Measurements from ENCODE around the gene NDUFS3. TPM values are rescaled to one million over a fixed set of nuclear protein-coding genes. Genes with fewer than 3 reads are reported as not detected.

NDUFS3 gene
- total and polyA plus RNA-seq, 2 of the 13 experiments (the other 11 are each of a cell fraction or from before 2014, with no cell fraction given): 151 to 184 TPM

- peak; percentile 66 for TF ChIP-seq ARID4A (CRISPR knock-in tag; IDR thresholded peaks at IDR 0.05; ENCODE audit: borderline replicate concordance)
- 0 out of 2 replicates have a peak, but pooled peaks have one; percentile 41 for TF ChIP-seq ZSCAN21 (CRISPR knock-in tag; IDR thresholded peaks at IDR 0.05; ENCODE audit: borderline replicate concordance)
- TF ChIP-seq RERE (CRISPR knock-in tag; IDR thresholded peaks at IDR 0.05; ENCODE audit: low read depth): no peak
- TF ChIP-seq DNMT1 (CRISPR knock-in tag; IDR thresholded peaks at IDR 0.05): no peak
- no peak for TF ChIP-seq TCF12 (IDR thresholded peaks at IDR 0.05)
- TF ChIP-seq TCF12 (CRISPR knock-in tag; IDR thresholded peaks at IDR 0.05): no peak
- TF ChIP-seq NR1H2 (CRISPR knock-in tag; IDR thresholded peaks at IDR 0.05; ENCODE audit: borderline replicate concordance, low read depth): 0 out of 2 replicates have a peak, but pooled peaks have one; percentile 77
- no peak for TF ChIP-seq ZNF878 (CRISPR knock-in tag; IDR thresholded peaks at IDR 0.05)
- TF ChIP-seq ZNF598 (CRISPR knock-in tag; IDR thresholded peaks at IDR 0.05; ENCODE audit: borderline replicate concordance): no peak
- 0 out of 2 replicates have a peak, but pooled peaks have one; percentile 29 for TF ChIP-seq ZMAT3 (CRISPR knock-in tag; conservative IDR thresholded peaks at IDR 0.05)
- TF ChIP-seq PPARG (CRISPR knock-in tag; conservative IDR thresholded peaks at IDR 0.05): no peak
- no peak for TF ChIP-seq TMF1 (CRISPR knock-in tag; IDR thresholded peaks at IDR 0.05; ENCODE audit: low read depth)
- TF ChIP-seq ZNF574 (CRISPR knock-in tag; IDR thresholded peaks at IDR 0.05): 0 out of 2 replicates have a peak, but pooled peaks have one; percentile 11
- no peak for TF ChIP-seq ZNF260 (CRISPR knock-in tag; IDR thresholded peaks at IDR 0.05; ENCODE audit: borderline replicate concordance, low read depth)
- TF ChIP-seq MTA1 (CRISPR knock-in tag; IDR thresholded peaks at IDR 0.05; ENCODE audit: borderline replicate concordance): peak; percentile 81; the same call in 1 of the 2 replicates
- 0 out of 2 replicates have a peak, but pooled peaks have one; percentile 28 for TF ChIP-seq ZNF563 (CRISPR knock-in tag; IDR thresholded peaks at IDR 0.05)
- 0 out of 2 replicates have a peak, but pooled peaks have one; percentile 80 for TF ChIP-seq ZNF674 (CRISPR knock-in tag; IDR thresholded peaks at IDR 0.05; ENCODE audit: low read depth)
Observed at GRCh38 chr11:47587723-47588326, 9.0 kb downstream of the NDUFS3 start (continued).

Data from HepG2 (cell line).